Panc1 (cell line): ENCODE results near the gene NEU2.

Source experiments
- CTCF ChIP-seq: fragments of 450-650 bp; IDR thresholded peaks from 2 replicates; pipeline ENCODE4 v1.5.1; 2017; ENCODE audit warnings: mild to moderate bottlenecking
- POLR2AphosphoS5 ChIP-seq: IDR thresholded peaks from 2 replicates; pipeline ENCODE4 v1.6.1; 2012; ENCODE audit warnings: mild to moderate bottlenecking, low read depth, low read length, moderate library complexity
- REST ChIP-seq, 2 experiments: IDR thresholded peaks; 2 replicates each; pipeline ENCODE4 v1.6.1; 2011 to 2012; ENCODE audit warnings: low read depth in 2 of 2, control low read depth in 1 of 2, low read length in 1 of 2, mild to moderate bottlenecking in 1 of 2, moderate library complexity in 1 of 2; ENCODE audit not compliant: insufficient read depth in 1 of 2
- SIN3A ChIP-seq: IDR thresholded peaks from 2 replicates; pipeline ENCODE4 v1.6.1; 2012; ENCODE audit warnings: low read depth, mild to moderate bottlenecking, low read length, moderate library complexity, borderline replicate concordance; ENCODE audit not compliant: insufficient read depth
- TCF7L2 ChIP-seq: IDR thresholded peaks from 2 replicates; pipeline ENCODE4 v1.6.1; 2011; ENCODE audit warnings: mild to moderate bottlenecking, low read depth, low read length, inconsistent platforms

- TF ChIP-seq CTCF (no peak), REST (IDR thresholded peaks at IDR 0.05; ENCODE audit: insufficient read depth in 1 of 2, low read depth in 2 of 2, low read length in 1 of 2) (no peak), POLR2AphosphoS5 (no peak), TCF7L2 (no peak), SIN3A (no peak)
These were observed 8.6 kb upstream of the NEU2 start for GRCh38 chr2:233023761-233024410.
